Psoas muscle (tissue), 8 donors: ENCODE measurements around the gene APOL2. TPM values are rescaled to one million over a fixed set of nuclear protein-coding genes. Genes with fewer than 3 reads are reported as not detected.
"Not testable (repeated sequence)": the region's sequence is repeated elsewhere in the genome, so short reads cannot be mapped to it uniquely, and the experiment has no call there.

Experiments used
- ATAC-seq, 4 donors: fragments of 200-7000 bp; cut with Tn5 transposase; one replicate each; pipeline ENCODE4 v1.9.1; 2020; ENCODE audit warnings: moderate library complexity in 3 of 4, mild to moderate bottlenecking in 2 of 4
- DNase-seq, 2 donors: peaks; one replicate each; pipeline ENCODE4 v3.0.0-alpha.2; 2020
- H3K27ac ChIP-seq: fragments of 200-600 bp; one replicate; pipeline ENCODE4 v1.8.0; 2022
- H3K27me3 ChIP-seq, 3 donors: fragments of 200-600 bp in 1 of 3; one replicate each; pipeline versions ENCODE4 v1.6.1 to v1.8.0; 2013 to 2022; ENCODE audit warnings: low read length in 2 of 3, mild to moderate bottlenecking in 2 of 3, moderate library complexity in 1 of 3; ENCODE audit not compliant: insufficient read depth in 3 of 3
- H3K36me3 ChIP-seq, 2 donors: fragments of 200-600 bp in 1 of 2; one replicate each; pipeline versions ENCODE4 v1.6.1 to v1.8.0; 2013 to 2022; ENCODE audit warnings: low read depth in 1 of 2, mild to moderate bottlenecking in 1 of 2, moderate library complexity in 1 of 2; ENCODE audit not compliant: insufficient read depth in 1 of 2
- H3K4me1 ChIP-seq: fragments of 200-600 bp; one replicate; pipeline ENCODE4 v1.8.0; 2022
- H3K4me3 ChIP-seq: fragments of 200-600 bp; one replicate; pipeline ENCODE4 v1.8.0; 2022; ENCODE audit warnings: mild to moderate bottlenecking
- H3K9me3 ChIP-seq: fragments of 200-600 bp; one replicate; pipeline ENCODE4 v1.8.0; 2022
- CTCF ChIP-seq: fragments of 200-600 bp; IDR thresholded peaks from one replicate; pipeline ENCODE4 v1.8.0; 2022; ENCODE audit warnings: antibody characterized with exemption
- WGBS, 3 donors: extraction: QIAGEN DNeasy Blood & Tissue Kit; methylation state at CpG; one replicate each; pipeline versions ENCODE4 v1.1.6 to v1.1.7; 2013; 5-methylcytosine and 5-hydroxymethylcytosine counted together
- intact Hi-C, 2 donors: fragments of 100-400 bp; cut with DNase I; formaldehyde crosslinking; loops; one replicate each; pipeline versions ENCODE4 v1.11.0 to v1.14.2; 2022
- polyA plus RNA-seq, 3 donors: library from polyadenylated mRNA; stranded (reverse); fragments of 200-250 nt; gene quantifications; one replicate each; pipeline ENCODE4 v1.2.3, GENCODE V29; 2013
- total RNA-seq, 4 donors: library from RNA; stranded (reverse); fragmentation: NEBNext Ultra II Directional in 2 of 4; extraction: Animal tissue kit (Norgen Biotek cat#: 25700) in 2 of 4; gene quantifications; one replicate each; pipeline versions ENCODE4 v1.2.1 to v1.2.4, GENCODE V29; 2021 to 2023
- donor health status: healthy with polysubstance abuse.
- donor health status: DM: no; HTN: no; CAD: no; lungs with moderate emphysema.
- donor health status: Bipolar disorder and iron deficiency.
- donor health status: healthy.
- donor health status: DM: yes; HTN: yes; CAD: no.
- donor health status: DM: no; HTN: no; CAD: no.
- donor health status: DM: no; HTN: no; CAD: no.
- donor health status: DM: yes; HTN: yes; CAD: no.

Gene APOL2
- total and polyA plus RNA-seq, 7 donors: 17.5 to 54.7 (median 43.2) TPM

GRCh38 chr22:36233796-36234195, 5.5 kb downstream of the APOL2 start:
- DNase-seq (no peak), ATAC-seq (no peak)
- Histone ChIP-seq H3K27me3 (no peaks in the 10 kb centered on the region), H3K36me3 (peaks cover 3 to 62% of the 10 kb centered on the region in 2 donors), H3K9me3 (no peaks in the 10 kb centered on the region), H3K4me3 (no peak overlapping the region), H3K27ac (no peak overlapping the region), H3K4me1 (peaks cover 29% of the 10 kb centered on the region)
- intact Hi-C loops: no loop called here
- TF ChIP-seq CTCF: no peak
- WGBS, 3 donors: 86 to 88% (median 88%) methylated on average over 7 of the region's 7 CpGs

GRCh38 chr22:36232715-36233401, 6.5 kb downstream of the APOL2 start:
- no peaks in the 10 kb centered on the region for H3K9me3 ChIP-seq
- H3K27me3 ChIP-seq: no peaks in the 10 kb centered on the region
- 85 to 90% (median 87%) methylated on average over 13 of the region's 13 CpGs for WGBS, 3 donors
- H3K36me3 ChIP-seq: peaks cover 3 to 71% of the 10 kb centered on the region in 2 donors
- H3K27ac ChIP-seq: no peak overlapping the region
- TF ChIP-seq CTCF: no peak
- DNase-seq (no peak), ATAC-seq (no peak)
- intact Hi-C loops: no loop called here
- no peak overlapping the region for H3K4me3 ChIP-seq
- peaks cover 37% of the 10 kb centered on the region for H3K4me1 ChIP-seq

GRCh38 chr22:36231051-36231450, 8.3 kb downstream of the APOL2 start:
- H3K4me3 ChIP-seq, H3K27me3 ChIP-seq, intact Hi-C loops, H3K9me3 ChIP-seq, H3K27ac ChIP-seq, DNase-seq, ATAC-seq: not testable (repeated sequence)
- WGBS, 3 donors: 70 to 80% (median 77%) methylated on average over 5 of the region's 5 CpGs
- peaks cover 28% of the 10 kb centered on the region for H3K4me1 ChIP-seq
- H3K36me3 ChIP-seq: peaks cover 3 to 70% of the 10 kb centered on the region in 2 donors

GRCh38 chr22:36229649-36230048, 9.7 kb downstream of the APOL2 start:
- intact Hi-C loops: loop anchor here in 1 of 2 donors (10.0 kb wide), 1 partner anchor 85 kb away; no protein-coding TSS in a partner anchor
- 88 to 94% (median 94%) methylated on average over 2 to 3 of the region's 3 CpGs for WGBS, 3 donors
- not testable (repeated sequence) for H3K9me3 ChIP-seq, ATAC-seq, H3K4me3 ChIP-seq, DNase-seq, H3K27ac ChIP-seq, H3K27me3 ChIP-seq
- Histone ChIP-seq H3K4me1 (peaks cover 23% of the 10 kb centered on the region), H3K36me3 (peaks cover 3 to 66% of the 10 kb centered on the region in 2 donors)

- no peaks in the 10 kb centered on the region for H3K27me3 ChIP-seq
- intact Hi-C loops: loop anchor here in 1 of 2 donors (10.0 kb wide), 1 partner anchor 84 kb away; no protein-coding TSS in a partner anchor
- 86 to 91% (median 88%) methylated on average over 7 of the region's 7 CpGs for WGBS, 3 donors
- peaks cover 25% of the 10 kb centered on the region for H3K4me1 ChIP-seq
- no peak for TF ChIP-seq CTCF
- DNase-seq (no peak), ATAC-seq (no peak)
- peak overlapping the region; percentile 73 for H3K27ac ChIP-seq
- no peak overlapping the region for H3K4me3 ChIP-seq
- peaks cover 3 to 67% of the 10 kb centered on the region in 2 donors for H3K36me3 ChIP-seq
- H3K9me3 ChIP-seq: no peaks in the 10 kb centered on the region
Observed at GRCh38 chr22:36228944-36229343, 10.4 kb downstream of the APOL2 start.

- H3K27me3 ChIP-seq, ATAC-seq, H3K4me3 ChIP-seq, DNase-seq, H3K9me3 ChIP-seq: not testable (repeated sequence)
- peaks cover 28% of the 10 kb centered on the region for H3K4me1 ChIP-seq
- intact Hi-C loops: loop anchor here in 1 of 2 donors (10.0 kb wide), 1 partner anchor 84 kb away; no protein-coding TSS in a partner anchor
- peaks cover 3 to 67% of the 10 kb centered on the region in 2 donors for H3K36me3 ChIP-seq
- H3K27ac ChIP-seq: peak overlapping the region; percentile 73
- 60 to 94% (median 78%) methylated on average over 1 of the region's 1 CpG for WGBS, 3 donors
Observed at GRCh38 chr22:36228369-36228768, 11.0 kb downstream of the APOL2 start.
